OCI-M2 (cell line): ENCODE data around the gene LRMDA.

ENCODE experiments used
- DNase-seq: peaks from one replicate; lab custom pipeline; 2025; ENCODE audit not compliant: unreplicated experiment; lab: John Stamatoyannopoulos, UW

The LRMDA gene

DNA sequence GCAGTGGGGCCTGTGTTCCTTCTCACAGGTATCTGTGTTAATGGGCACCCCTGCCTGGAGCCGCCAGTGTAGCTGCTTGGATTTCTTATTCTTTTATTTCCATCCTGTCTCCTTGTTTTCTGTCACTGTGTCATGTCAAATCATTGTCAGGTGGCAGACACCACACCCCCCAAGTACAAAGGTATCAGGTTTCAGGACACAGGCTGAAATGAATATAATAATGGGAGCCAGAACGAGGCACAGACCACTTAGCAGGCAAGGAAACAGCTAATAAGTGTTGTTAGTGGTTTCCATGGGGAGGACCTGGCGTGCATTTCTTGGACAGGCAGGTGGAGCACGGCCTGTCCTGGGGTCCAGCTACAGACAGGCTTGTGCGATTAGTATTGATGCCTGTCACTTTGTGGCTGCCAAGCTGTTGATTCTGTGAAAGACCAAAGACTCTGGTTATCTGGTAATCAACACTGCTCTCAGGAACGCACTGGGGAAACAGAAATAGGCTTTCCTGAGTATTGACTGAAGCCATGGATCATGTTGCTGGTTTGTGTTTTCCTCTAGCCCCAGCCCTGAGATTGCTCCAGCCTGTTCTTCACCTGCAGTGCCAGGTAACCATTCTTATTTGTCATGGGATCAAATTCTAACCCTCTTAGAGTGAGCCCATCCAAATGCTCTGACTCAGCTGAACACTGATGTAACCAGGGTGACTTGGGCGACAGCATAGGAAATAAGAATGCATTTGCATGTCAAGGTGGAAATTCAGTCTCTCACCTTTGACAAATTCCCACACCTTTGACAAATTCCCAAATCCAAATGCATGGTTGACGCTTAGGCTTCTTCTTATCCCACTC, 1002.0 kb downstream of the LRMDA start:
- DNase-seq = no peak

DNA sequence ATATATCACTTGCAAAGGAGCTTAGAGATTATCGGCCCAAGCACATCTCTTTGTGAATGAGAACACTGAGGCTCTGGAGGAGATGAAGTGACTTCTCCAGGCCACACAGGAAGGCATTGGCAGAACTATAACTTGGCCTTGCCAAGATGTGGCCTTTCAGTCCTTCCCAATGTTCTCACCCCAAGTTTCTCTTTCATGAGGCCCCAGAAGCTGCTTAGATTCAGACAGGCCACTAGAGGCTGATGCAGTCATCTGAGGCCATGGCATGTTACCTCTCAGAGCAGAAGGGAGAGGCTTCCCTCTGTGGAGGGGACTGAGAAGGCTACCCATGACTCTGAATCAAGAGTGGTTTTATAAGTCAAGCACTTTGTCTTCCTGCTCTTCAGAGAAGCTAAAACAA, 1003.7 kb downstream of the LRMDA start:
- DNase-seq = no peak

DNA sequence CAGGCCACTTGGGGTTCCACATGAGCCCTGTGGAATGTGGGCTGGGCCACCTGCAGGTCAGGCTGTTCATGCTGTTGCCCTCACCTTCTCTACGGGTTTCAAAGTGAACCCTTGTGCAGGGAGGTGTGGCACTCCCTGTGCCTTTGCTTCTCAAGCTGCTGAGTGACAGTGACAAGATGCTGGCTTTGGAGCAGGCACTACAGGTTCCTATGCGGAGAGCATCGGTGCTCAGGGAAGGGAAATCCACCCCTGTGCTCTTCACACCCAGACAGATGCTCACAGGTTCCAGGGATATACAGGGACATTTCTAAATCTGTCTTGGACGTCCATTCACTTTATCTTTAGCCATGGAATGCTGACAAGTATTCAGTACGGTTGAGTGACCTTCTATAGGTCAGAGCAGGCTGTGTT, 1005.0 kb downstream of the LRMDA start:
- no peak for DNase-seq

DNA sequence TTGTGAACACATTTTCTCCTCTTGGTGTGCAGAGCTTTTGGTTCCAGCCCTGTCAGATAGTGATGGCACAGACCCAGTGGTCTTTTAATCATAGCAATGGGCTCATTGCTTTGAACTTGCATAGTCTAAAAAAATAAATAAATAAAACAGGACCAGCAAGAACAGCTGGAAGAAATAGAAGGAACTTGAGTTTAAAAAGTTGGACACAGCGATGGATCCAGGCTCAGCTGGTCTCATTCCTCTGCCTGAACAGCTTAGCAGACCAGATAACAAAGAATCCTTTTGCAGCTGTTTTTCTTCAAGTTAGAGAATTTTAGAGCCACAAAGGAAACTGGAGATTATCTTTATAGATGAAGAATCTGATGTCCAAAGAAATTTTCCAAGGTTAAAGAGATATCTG, 1005.6 kb downstream of the LRMDA start:
- no peak for DNase-seq

DNA sequence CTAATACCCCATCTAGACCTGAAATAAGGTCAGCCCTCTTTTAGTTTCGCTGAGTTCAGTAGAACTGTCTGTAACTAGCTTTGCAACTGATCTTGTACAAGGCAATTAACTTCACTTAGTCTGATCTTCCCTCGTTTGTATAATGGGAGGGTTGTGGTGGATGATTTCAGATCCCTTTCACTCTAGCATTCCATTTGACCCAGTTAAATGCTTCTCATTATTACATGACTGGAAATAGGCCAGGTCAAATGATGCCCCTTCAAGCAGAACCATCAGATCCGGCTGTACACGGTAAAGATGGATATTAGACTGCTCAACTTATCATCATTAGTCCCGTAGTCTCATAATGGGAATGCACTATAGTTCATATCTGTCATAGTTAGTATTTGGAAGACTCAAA, 1009.0 kb downstream of the LRMDA start:
- DNase-seq = no peak

DNA sequence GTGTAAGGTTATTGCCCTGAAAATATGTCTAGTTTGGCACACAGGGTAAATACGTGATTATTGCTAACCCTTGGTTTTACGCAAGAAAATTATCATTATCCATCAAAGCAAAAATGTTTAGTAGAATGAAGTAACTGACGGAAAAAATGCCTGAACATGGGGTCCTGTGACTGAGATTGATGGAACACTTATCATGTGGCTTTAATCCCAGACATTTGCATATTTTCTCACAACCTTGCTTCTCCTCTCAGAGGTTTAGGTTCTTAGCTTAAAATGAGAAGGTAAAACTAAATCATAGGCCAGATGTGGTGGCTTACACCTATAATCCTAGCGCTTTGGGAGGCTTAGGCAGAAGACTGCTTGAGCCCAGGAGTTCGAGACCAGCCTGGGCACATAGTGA, 1010.7 kb downstream of the LRMDA start:
- no peak for DNase-seq

DNA sequence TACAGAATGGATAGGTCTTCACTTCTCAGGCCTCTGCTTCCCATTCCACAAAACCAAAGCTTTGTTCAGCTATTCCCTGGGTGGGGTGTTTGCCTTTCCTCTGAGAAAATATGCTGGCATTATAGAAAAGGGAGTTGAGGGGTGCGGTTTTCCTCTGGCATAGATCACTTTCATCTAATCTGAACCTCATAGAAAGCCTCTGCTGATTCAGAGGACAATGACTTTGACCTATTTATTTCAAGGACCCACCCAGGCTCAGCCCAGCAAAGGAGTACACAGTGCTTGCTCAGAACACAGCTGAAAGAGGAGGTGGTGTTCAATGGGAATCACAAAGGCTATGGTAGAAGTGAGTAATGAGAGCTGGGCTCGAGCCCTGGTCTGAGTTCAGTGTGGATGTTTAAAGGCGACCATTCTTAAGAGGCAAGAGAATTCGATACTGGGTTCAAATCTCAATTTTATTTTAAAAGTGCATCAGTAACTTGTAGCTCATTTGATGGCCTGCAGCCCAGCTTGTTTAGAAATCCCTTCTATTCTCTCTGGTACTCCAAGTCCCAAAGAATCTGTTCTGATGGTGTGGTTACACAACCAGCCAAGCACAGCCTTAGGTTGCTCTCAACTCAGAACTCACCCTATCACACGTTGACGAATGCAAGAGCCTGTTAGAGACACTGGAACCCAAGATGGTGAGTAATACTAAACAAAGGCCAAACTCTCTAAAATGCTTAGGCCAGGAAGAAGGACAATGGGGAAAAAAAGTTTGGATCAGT, 1012.8 kb downstream of the LRMDA start:
- no peak for DNase-seq

DNA sequence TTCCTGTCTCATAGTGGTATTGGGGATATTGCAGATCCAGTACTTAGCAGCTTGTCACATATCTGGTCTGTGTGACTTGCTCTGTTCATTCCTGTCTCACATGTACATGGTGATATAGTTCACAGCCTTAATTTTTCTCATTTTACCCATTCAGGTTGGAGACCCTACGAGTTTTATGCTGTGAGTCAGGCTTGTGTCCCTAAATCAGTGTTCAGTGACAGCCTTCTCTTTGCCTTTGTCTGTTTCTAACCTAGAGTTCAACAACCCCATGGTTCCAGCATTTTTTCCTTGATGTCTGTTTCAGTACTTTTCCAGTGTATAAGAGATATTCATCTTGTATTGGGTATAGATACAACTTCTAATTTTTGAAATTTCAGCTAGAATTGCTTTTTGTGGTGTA, 1016.2 kb downstream of the LRMDA start:
- no peak for DNase-seq

DNA sequence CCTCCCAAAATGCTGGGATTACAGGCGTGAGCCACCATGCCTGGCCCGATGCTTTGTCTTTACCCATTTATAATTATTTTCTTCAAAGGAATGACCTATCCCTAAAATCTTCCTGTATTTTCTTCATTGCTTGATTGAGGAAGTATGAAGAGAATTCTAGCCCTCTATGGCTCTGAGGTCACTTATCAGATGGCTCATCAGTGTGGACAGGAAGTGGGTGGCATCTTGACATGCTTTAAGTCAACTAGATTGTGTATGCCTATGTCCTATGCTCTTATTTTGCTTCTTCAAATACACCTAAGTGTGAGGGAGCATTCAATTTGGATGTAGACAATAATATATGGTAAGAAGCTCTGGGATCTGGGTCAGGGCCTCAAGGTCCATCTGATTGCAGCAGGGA, 1020.5 kb downstream of the LRMDA start:
- DNase-seq = no peak

DNA sequence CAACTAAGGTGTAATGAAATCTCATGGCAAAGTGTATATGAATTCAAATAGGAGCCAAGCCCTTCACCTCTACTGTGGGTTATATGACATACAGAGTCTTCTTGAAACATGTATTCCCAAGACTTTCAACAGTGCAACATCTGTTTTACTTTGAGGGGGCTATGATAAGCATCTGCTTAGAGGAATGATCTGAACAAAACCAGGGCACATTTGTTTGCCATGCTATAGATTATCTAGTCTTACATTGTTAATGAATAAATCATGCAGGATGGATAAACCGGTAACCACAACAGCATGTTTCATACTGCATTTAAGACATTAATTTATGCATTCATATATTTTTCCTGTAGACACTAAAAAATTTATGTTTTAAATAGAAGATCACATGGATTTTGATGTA, 1021.9 kb downstream of the LRMDA start:
- DNase-seq = no peak

DNA sequence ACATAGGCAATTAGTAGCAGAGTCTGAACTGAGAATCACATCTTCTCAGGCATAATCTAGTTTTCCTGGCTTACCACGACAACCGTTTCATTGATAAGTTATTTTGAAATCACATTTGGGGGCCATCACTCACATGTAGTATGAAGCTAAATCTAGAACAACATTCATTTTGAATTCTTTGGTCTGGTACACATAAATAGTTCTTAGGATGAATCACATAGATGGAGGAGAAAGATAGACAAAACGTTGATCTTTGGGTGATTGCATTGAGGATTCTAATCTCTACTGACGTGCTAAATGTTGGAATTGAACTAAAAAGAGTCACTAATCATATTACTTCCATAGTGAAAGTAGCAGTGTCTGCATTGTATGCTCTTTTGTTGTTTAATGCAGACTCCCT, 1022.6 kb downstream of the LRMDA start:
- DNase-seq = no peak

DNA sequence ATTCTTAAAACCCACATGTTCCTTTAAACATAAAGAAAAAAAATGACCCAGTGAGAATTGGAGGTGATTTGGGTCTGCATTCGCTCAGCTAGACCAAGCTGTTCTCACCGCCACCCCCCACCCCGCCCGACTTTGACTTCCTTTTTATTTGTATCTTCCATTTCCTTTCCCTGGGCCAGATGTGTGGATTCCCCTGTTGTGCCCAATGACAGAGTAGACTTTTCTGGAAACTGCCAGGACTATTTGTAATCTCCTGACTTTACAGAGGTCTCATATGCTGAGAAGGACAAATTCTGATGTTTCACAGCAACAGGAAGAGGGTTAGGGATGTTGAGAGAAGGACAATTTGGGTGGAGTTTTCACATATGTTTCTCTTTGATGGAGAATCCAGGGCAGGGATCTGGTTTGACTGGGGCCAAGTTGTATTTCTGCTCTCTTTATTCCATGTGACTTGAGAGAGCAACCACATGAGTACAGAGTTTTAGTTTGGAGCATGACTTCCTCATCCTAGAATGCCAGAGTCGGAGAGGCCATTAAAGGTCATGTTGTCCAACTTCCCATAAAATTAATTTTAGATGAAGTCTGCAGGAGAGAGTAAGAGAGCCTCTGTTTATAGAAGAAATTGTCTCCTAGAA, 1023.2 kb downstream of the LRMDA start:
- no peak for DNase-seq

DNA sequence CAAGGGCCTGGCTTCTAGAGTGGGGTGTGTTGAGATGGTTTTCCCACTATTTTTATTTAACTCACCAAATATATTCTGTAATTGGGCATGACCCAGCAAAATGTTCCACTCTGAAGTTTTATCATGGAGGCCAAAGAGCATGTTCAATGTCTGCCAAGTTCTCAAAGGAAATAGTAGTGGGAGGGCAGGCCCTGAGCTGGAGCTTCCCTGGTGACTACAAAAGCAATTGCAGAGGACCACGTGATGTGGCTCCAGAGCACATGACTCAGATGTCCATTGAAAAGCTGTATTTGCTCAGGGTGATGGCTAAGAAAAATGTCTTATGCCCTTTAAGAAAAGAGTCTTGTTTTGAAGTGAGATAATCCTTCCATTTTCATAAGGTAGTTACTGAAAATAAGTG, 1024.8 kb downstream of the LRMDA start:
- no peak for DNase-seq

DNA sequence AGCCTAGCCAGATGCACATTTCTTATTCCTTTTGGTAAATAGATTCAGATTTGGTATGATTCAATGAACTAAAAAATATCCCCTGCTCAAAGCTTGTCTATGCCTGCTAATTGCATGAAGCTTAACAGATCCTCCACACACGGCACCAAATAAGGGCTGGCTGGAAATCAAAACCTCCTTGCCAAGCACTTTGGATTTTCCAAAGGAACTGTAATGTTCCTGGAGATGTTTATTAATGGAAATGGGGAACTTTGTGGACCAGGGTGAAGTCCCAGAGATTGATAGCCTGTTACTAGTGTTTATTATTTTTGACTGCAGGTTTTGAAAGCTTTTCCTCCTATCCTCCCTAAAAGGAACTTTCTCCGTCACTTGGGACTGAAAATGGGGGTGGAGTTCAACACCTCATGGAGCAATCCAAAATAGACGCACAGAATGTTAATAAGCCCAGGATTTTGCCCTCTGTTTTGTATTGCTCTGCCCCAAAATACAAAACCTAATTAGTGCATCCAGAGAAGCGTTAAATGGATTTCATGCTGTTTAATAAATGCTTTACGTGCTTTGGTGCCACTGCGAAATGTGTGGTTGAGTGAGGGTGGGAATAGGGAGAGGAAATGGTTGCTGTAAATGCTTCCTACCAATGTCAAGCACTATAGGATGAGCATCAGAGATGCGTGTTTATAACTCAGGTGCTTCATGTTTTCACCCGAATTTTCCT, 1027.7 kb downstream of the LRMDA start:
- DNase-seq = no peak

DNA sequence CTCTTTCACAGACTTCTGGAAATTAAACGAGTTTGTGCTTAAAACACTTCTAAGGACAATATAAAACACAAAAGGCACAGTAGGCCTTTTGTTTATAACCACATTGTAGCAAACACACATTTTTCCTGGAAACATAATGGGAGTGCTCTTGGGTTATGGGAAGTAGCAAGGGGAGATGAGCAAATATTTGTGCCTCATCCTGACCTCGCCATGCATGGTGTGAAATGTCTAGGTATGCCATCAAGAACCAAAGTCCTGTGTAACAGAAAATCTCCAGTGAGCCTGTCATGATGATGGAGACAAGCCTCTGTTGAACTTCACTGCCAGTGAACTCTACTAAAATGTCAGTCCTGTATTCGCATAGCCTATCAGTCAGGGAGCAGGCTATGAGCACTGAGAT, 1029.6 kb downstream of the LRMDA start:
- no peak for DNase-seq

DNA sequence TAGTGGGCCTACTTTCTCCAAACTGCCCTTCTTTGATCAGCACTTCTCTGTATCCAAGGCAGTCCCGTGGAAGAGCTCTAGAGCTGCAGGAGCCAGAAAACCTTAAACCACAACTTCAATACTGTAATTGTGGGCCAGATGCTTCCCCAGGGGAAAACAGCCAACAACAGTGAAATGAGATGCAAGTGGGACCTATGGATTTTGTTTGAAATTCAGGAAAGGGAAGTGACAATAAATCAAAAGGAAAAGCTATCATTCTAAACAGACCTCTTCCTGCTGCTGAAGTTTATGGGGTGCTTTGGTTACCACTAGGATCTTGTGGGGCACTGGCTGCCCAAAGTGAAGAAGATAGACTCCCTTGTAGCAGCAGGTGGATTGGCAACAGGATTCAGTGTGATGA, 1031.7 kb downstream of the LRMDA start:
- no peak for DNase-seq

DNA sequence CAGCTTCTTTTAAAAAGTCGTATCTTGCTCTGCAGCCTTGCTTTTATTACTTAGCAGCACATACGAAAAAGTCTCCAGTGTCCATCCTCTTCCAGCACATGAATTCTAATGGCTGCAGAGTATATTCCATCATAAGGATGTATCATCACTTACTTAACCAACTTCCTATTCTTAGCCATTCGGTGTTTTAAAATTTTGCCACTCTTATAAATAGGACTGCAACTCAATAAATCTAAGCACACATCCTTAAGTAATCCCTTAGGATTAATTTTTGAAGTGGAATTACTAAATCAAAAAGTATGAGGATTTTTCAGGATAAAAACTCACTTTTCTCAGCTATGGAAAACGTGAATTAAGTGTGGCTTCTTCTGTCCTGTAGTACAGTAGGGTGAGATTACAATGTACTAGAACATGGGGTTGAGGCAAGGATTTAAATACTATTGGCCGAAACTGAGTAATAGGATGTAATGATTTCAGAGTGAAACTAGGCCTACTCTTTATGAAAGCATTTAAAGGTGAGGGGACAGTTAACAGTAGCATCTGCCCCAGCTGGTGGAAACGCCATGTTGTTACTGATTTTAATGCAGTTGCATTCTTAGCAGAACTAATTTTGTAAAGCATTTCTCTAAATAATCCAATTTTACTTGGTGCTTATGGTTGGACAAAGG, 1035.5 kb downstream of the LRMDA start:
- DNase-seq = no peak

DNA sequence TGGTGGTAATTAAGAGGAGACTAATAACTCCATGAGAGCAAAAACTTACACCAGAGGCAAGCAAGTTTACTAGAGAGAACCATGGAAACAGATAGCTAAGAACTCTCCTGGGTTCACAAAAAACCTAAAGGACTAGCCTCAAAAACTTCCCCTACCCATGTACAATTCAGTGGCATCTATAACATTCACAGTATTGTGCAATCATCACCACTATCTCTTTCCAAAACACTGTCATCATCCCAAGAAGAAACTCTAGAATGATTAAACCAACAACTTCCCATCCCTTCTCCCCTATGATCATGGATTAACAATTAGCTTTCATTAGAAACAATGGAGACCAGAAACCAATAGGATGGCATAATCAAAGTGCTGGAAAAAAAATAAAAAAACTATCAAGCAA, 1038.3 kb downstream of the LRMDA start:
- DNase-seq = no peak

DNA sequence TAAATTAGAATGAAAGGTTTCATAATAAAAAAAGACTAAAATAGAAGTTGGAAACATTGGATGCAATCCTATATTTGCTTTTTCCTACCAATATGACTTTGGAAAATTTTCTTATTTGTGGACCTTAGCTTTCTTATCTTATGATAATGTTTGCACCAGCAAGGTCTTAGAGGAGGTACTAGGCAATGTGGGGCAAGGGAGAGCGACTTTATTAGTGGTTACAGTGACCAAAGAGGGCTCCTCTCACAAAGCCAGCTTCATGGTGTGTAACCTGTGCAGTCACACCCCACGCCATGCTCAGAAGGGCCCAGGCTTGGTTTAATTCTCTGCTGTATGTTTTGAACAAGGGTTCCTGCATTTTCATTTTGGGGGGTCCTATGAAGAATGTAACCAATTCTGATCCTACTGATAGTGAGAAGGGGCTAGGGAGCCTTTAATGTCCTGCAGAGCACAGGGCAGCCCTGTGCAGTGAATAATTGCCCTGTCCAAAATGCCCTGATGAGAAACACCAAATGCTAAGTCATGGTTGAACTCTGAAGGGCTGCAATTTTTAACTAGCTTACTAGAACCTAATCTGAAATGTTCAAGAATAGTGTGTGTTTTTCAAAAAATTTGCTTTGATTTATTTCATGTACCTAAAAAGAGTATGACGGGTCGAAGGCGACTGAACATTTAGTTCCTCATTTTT, 1047.8 kb downstream of the LRMDA start:
- no peak for DNase-seq

DNA sequence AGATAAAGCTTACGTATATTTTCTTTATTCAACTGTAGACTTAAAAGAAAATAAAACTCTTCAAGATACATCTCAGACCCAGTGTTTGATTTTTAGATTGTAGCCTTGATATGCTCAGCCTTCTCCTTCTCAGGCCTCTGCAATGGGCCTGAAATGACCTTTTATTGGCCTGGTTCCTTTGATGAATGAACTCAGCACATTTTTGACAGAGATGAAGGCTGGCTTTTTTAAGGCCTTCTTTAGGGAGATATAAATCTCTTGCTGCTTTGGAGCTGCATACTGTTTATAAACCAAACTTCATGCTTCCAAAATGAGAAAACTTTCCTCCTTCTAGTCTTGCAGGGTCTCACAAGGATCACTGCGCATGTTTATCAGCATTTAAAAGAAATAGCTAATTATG, 1049.8 kb downstream of the LRMDA start:
- no peak for DNase-seq
